Parathyroid adenoma (tissue), 2 donors: Measurements from ENCODE around the gene FKBP4.

Experiments
- H2AFZ ChIP-seq: fragments of 300-600 bp; sonication (generic); one replicate; pipeline ENCODE4 v1.7.0; 2017; ENCODE audit warnings: antibody characterized with exemption, mild to moderate bottlenecking
- H3K27ac ChIP-seq: fragments of 300-600 bp; sonication (generic); one replicate; pipeline ENCODE4 v1.7.0; 2017
- H3K27me3 ChIP-seq: fragments of 300-600 bp; sonication (generic); one replicate; pipeline ENCODE4 v1.7.0; 2017; ENCODE audit warnings: low read length; ENCODE audit not compliant: control insufficient read depth, insufficient read depth
- H3K36me3 ChIP-seq: fragments of 300-600 bp; sonication (generic); one replicate; pipeline ENCODE4 v1.7.0; 2017; ENCODE audit warnings: low read length; ENCODE audit not compliant: control insufficient read depth, insufficient read depth
- H3K4me1 ChIP-seq: fragments of 300-600 bp; sonication (generic); one replicate; pipeline ENCODE4 v1.7.0; 2017; ENCODE audit warnings: control low read depth
- H3K4me2 ChIP-seq: fragments of 300-600 bp; sonication (generic); one replicate; pipeline ENCODE4 v1.7.0; 2017; ENCODE audit warnings: low read length
- H3K4me3 ChIP-seq: fragments of 300-600 bp; sonication (generic); one replicate; pipeline ENCODE4 v1.7.0; 2017; ENCODE audit warnings: low read depth, low read length
- H3K79me2 ChIP-seq: fragments of 300-600 bp; sonication (generic); one replicate; pipeline ENCODE4 v1.7.0; 2017; ENCODE audit warnings: control low read depth
- H3K9ac ChIP-seq: fragments of 300-600 bp; sonication (generic); one replicate; pipeline ENCODE4 v1.7.0; 2017; ENCODE audit warnings: mild to moderate bottlenecking
- H3K9me3 ChIP-seq: fragments of 300-600 bp; sonication (generic); one replicate; pipeline ENCODE4 v1.7.0; 2017; ENCODE audit warnings: low read length; ENCODE audit not compliant: control insufficient read depth
- TF ChIP-seq, protein P1 (sequence below): fragments of 300-600 bp; sonication (generic); IDR thresholded peaks from one replicate; pipeline ENCODE4 v1.7.0; 2017; ENCODE audit warnings: antibody characterized with exemption, mild to moderate bottlenecking
- donor health status: primary hyperparathyroidism.

FKBP4 gene

DNA sequence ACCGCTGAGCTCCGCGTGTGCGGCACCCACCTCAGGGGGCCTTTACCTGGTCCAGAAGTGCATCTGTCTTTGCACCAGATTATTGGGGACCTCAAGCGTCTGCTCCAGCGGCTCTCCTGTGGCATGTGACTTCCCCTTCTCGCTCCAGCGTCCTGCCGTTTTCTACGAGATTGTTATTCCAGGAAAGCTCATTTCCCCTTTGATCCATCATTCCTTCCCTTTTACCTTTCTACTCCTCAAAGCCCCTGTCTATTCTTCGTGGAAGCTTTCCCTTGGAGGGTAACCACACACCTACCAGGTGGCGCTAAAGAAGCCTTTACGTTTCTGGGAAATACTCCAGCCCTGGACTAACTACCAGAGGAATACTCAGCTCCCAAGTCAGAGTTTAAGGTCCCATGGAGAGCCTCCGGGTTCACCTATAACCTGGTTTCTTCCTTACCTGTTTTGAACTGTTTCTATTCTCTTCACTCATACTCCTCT lies 1.5 kb downstream of the FKBP4 start:
- Histone ChIP-seq H3K9me3 (no peaks in the 10 kb centered on the region), H3K9ac (no peak overlapping the region), H3K27ac (no peak overlapping the region), H3K36me3 (no peaks in the 10 kb centered on the region), H2AFZ (peak overlapping the region; percentile 88), H3K4me2 (peak overlapping the region; percentile 81), H3K4me1 (peaks cover 14% of the 10 kb centered on the region), H3K4me3 (peak overlapping the region; percentile 59), H3K27me3 (no peaks in the 10 kb centered on the region), H3K79me2 (peaks cover 8% of the 10 kb centered on the region)
- TF ChIP-seq, protein P1, sequence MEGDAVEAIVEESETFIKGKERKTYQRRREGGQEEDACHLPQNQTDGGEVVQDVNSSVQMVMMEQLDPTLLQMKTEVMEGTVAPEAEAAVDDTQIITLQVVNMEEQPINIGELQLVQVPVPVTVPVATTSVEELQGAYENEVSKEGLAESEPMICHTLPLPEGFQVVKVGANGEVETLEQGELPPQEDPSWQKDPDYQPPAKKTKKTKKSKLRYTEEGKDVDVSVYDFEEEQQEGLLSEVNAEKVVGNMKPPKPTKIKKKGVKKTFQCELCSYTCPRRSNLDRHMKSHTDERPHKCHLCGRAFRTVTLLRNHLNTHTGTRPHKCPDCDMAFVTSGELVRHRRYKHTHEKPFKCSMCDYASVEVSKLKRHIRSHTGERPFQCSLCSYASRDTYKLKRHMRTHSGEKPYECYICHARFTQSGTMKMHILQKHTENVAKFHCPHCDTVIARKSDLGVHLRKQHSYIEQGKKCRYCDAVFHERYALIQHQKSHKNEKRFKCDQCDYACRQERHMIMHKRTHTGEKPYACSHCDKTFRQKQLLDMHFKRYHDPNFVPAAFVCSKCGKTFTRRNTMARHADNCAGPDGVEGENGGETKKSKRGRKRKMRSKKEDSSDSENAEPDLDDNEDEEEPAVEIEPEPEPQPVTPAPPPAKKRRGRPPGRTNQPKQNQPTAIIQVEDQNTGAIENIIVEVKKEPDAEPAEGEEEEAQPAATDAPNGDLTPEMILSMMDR = peak; percentile 10

DNA sequence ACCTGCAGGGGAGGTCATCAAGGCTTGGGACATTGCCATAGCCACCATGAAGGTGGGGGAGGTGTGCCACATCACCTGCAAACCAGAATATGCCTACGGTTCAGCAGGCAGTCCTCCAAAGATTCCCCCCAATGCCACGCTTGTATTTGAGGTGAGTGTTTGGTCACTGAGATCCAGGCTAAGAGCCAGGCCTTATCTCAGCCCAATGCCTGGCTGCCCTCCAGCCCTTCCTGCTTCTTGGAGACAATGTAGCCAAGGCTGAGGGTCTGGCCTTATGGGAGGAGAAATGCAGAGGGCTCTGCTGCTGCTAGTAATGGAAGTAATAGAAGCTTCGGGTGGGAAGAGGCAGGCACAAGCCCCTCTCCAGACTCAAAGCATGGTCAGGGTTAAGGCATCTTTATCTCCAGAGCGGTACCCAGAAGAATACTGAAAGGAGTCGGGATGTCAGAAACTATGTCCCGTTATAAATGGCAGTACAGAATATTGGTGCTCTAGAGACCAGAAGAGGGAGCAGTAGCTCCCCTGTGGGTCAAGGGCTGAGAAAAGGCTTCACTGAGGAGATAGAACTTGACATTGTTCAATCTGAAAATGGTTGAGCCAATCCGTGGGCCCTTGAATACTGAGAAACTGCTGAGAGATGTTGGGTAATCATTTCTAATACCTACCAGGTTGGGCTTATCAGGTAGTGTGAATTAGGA lies 3.1 kb downstream of the FKBP4 start:
- TF ChIP-seq, protein P1 = no peak
- Histone ChIP-seq H3K9ac (no peak overlapping the region), H3K9me3 (no peaks in the 10 kb centered on the region), H2AFZ (no peak overlapping the region), H3K4me2 (no peak overlapping the region), H3K27me3 (no peaks in the 10 kb centered on the region), H3K4me1 (peaks cover 14% of the 10 kb centered on the region), H3K27ac (no peak overlapping the region), H3K79me2 (peaks cover 8% of the 10 kb centered on the region), H3K4me3 (no peak overlapping the region), H3K36me3 (no peaks in the 10 kb centered on the region)

DNA sequence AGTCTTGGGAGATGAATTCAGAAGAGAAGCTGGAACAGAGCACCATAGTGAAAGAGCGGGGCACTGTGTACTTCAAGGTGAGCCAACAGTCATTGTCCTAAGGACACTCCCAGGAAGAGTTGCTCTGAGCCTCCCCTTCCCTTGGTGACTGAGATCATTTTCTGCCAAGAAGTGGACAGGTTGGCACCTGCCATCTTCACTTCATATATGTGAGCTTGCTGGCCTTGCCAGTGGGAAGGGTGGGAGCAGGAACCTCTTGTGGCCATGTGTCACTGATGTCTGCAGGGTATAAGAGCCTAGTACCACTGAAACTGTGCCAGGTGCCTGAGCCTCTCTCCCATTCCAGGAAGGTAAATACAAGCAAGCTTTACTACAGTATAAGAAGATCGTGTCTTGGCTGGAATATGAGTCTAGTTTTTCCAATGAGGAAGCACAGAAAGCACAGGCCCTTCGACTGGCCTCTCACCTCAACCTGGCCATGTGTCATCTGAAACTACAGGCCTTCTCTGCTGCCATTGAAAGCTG lies 5.3 kb downstream of the FKBP4 start:
- TF ChIP-seq, protein P1 = no peak
- Histone ChIP-seq H3K79me2 (peaks cover 8% of the 10 kb centered on the region), H3K4me1 (peaks cover 24% of the 10 kb centered on the region), H3K4me3 (no peak overlapping the region), H3K27me3 (no peaks in the 10 kb centered on the region), H3K27ac (no peak overlapping the region), H3K9me3 (no peaks in the 10 kb centered on the region), H3K4me2 (no peak overlapping the region), H3K36me3 (no peaks in the 10 kb centered on the region), H2AFZ (no peak overlapping the region), H3K9ac (no peak overlapping the region)

DNA sequence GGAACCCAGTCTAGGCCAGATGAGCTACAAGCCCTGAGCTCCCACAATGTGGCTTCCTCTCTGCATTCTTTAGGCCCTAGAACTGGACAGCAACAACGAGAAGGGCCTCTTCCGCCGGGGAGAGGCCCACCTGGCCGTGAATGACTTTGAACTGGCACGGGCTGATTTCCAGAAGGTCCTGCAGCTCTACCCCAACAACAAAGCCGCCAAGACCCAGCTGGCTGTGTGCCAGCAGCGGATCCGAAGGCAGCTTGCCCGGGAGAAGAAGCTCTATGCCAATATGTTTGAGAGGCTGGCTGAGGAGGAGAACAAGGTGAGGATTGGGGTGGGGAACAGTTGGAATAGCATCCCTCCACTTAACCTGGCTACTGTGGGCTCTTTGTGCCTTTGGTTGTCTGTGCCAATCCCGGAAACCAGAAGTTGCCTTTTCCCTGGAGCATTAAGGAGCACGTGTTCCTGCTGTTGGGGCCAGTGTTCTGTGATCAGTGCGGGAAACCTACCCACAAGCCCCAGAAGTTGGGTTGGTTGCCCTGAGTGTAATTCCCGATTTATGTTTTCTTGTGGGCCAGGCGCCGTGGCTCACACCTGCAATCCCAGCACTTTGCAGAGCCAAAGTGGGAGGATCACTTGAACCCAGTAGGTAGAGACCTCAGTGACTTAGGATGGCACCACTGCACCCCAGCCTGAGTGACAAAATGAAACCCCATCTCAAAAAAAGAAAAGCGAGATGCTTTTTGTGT lies 6.4 kb downstream of the FKBP4 start:
- Histone ChIP-seq H3K36me3 (no peaks in the 10 kb centered on the region), H3K4me1 (peaks cover 23% of the 10 kb centered on the region), H2AFZ (no peak overlapping the region), H3K4me3 (no peak overlapping the region), H3K27me3 (no peaks in the 10 kb centered on the region), H3K79me2 (peaks cover 8% of the 10 kb centered on the region), H3K9ac (no peak overlapping the region), H3K27ac (no peak overlapping the region), H3K4me2 (no peak overlapping the region), H3K9me3 (no peaks in the 10 kb centered on the region)
- TF ChIP-seq, protein P1 = no peak
